PC-9 (cell line): ENCODE results near the gene EIF4E. TPM values are rescaled to one million over a fixed set of nuclear protein-coding genes. Genes with fewer than 3 reads are reported as not detected.

Experiments
- BruUV-seq: library from RNA; stranded (reverse); fragments of 400-500 nt; replicated peaks from 2 replicates; lab custom pipeline; 2021; lab: Mats Ljungman, UMichigan
- CTCF ChIA-PET: fragments of 300-600 bp; sonication (Branson Sonifier 250); formaldehyde crosslinking; loops from one replicate; lab custom pipeline; 2022; ENCODE audit warnings: antibody characterized with exemption; lab: Charles Lee
- POLR2A ChIA-PET: fragments of 300-600 bp; sonication (Branson Sonifier 250); formaldehyde crosslinking; loops from one replicate; lab custom pipeline; 2022; ENCODE audit warnings: antibody characterized with exemption; ENCODE audit not compliant: unreplicated experiment; lab: Charles Lee
- DNase-seq, 2 experiments: peaks; one replicate each; pipeline versions ENCODE4 v3.0.0 to v3.0.0-alpha.2; 2015 to 2022; ENCODE audit warnings: mixed read lengths in 1 of 2
- H2AFZ ChIP-seq: fragments of 200-600 bp; sonication (generic); 2 replicates; pipeline ENCODE4 v1.8.1; 2017; ENCODE audit warnings: antibody characterized with exemption
- H3F3A ChIP-seq: fragments of 200-600 bp; sonication (generic); 2 replicates; pipeline ENCODE4 v1.8.1; 2017; ENCODE audit warnings: antibody characterized with exemption, mild to moderate bottlenecking, low read depth; ENCODE audit not compliant: insufficient read depth
- H3K27ac ChIP-seq: fragments of 200-600 bp; sonication (generic); 2 replicates; pipeline ENCODE4 v1.6.1; 2016; ENCODE audit warnings: mixed run types
- H3K27me3 ChIP-seq: fragments of 200-600 bp; sonication (generic); 2 replicates; pipeline ENCODE4 v1.6.1; 2016; ENCODE audit warnings: low read depth, mixed run types; ENCODE audit not compliant: insufficient read depth
- H3K36me3 ChIP-seq: fragments of 200-600 bp; sonication (generic); 2 replicates; pipeline ENCODE4 v1.6.1; 2016; ENCODE audit warnings: low read depth, mixed run types
- H3K4me1 ChIP-seq: fragments of 200-600 bp; sonication (generic); replicated peaks from 2 replicates; pipeline ENCODE4 v1.6.1; 2016; ENCODE audit warnings: mixed run types; ENCODE audit not compliant: insufficient read depth
- H3K4me2 ChIP-seq: fragments of 200-600 bp; sonication (generic); 2 replicates; pipeline ENCODE4 v1.6.1; 2017; ENCODE audit warnings: mixed run types
- H3K4me3 ChIP-seq: fragments of 200-600 bp; sonication (generic); 2 replicates; pipeline ENCODE4 v1.6.1; 2016; ENCODE audit warnings: mixed run types
- H3K79me2 ChIP-seq: fragments of 200-600 bp; sonication (generic); 2 replicates; pipeline ENCODE4 v1.6.1; 2017; ENCODE audit warnings: low read depth, mixed run types
- H3K9me2 ChIP-seq: fragments of 200-600 bp; sonication (generic); 2 replicates; pipeline ENCODE4 v1.8.1; 2017; ENCODE audit warnings: mild to moderate bottlenecking; ENCODE audit not compliant: insufficient read depth
- H3K9me3 ChIP-seq: fragments of 200-600 bp; sonication (generic); 2 replicates; pipeline ENCODE4 v1.8.1; 2016; ENCODE audit warnings: low read depth; ENCODE audit not compliant: insufficient read depth
- H4K20me1 ChIP-seq: fragments of 200-600 bp; sonication (generic); 2 replicates; pipeline ENCODE4 v1.8.1; 2017; ENCODE audit not compliant: insufficient read depth
- EZH2 ChIP-seq: fragments of 200-600 bp; sonication (generic); IDR thresholded peaks from 2 replicates; pipeline ENCODE4 v1.8.0; 2017; ENCODE audit warnings: antibody characterized with exemption, low read depth
- intact Hi-C: fragments of 100-400 bp; cut with micrococcal nuclease; formaldehyde crosslinking; loops from one replicate; pipeline ENCODE4 v1.10.0; 2022; ENCODE audit not compliant: unreplicated experiment
- total RNA-seq: library from RNA; stranded (reverse); gene quantifications from 2 replicates; pipeline ENCODE4 v1.2.3, GENCODE V29; 2021
- TF ChIP-seq, protein P1 (sequence below): fragments of 200-600 bp; sonication (generic); conservative IDR thresholded peaks from 2 replicates; pipeline ENCODE4 v1.6.1; 2017; ENCODE audit warnings: mixed run types, antibody characterized with exemption, mild to moderate bottlenecking, moderate library complexity

The EIF4E gene
- total RNA-seq, 1 experiment from 2014 or later = 59.6 TPM

- H3K4me3 ChIP-seq = no peak overlapping the region
- TF ChIP-seq, protein P1, sequence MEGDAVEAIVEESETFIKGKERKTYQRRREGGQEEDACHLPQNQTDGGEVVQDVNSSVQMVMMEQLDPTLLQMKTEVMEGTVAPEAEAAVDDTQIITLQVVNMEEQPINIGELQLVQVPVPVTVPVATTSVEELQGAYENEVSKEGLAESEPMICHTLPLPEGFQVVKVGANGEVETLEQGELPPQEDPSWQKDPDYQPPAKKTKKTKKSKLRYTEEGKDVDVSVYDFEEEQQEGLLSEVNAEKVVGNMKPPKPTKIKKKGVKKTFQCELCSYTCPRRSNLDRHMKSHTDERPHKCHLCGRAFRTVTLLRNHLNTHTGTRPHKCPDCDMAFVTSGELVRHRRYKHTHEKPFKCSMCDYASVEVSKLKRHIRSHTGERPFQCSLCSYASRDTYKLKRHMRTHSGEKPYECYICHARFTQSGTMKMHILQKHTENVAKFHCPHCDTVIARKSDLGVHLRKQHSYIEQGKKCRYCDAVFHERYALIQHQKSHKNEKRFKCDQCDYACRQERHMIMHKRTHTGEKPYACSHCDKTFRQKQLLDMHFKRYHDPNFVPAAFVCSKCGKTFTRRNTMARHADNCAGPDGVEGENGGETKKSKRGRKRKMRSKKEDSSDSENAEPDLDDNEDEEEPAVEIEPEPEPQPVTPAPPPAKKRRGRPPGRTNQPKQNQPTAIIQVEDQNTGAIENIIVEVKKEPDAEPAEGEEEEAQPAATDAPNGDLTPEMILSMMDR = no peak
- no peak for TF ChIP-seq EZH2
- peaks cover 100% of the 10 kb centered on the region for H3K79me2 ChIP-seq
- intact Hi-C loops = no loop called here
- H3F3A ChIP-seq = no peaks in the 10 kb centered on the region; the same call in 1 of the 2 replicates
- BruUV-seq = no TSS peak
- ChIA-PET POLR2A (no interaction called here), CTCF (no interaction called here)
- H3K4me2 ChIP-seq = no peak overlapping the region
- H3K9me2 ChIP-seq = no peaks in the 10 kb centered on the region
- no peaks in the 10 kb centered on the region for H3K4me1 ChIP-seq
- H4K20me1 ChIP-seq = peaks cover 81% of the 10 kb centered on the region
- H2AFZ ChIP-seq = no peak overlapping the region
- H3K27ac ChIP-seq = no peak overlapping the region
- DNase-seq = no peak
- no peaks in the 10 kb centered on the region for H3K9me3 ChIP-seq
- no peaks in the 10 kb centered on the region for H3K27me3 ChIP-seq
- peaks cover 12% of the 10 kb centered on the region for H3K36me3 ChIP-seq
Observed at GRCh38 chr4:98909646-98910401, 19.1 kb downstream of the EIF4E start.

- H2AFZ ChIP-seq = no peak overlapping the region
- H3K79me2 ChIP-seq = peaks cover 100% of the 10 kb centered on the region
- H3K27me3 ChIP-seq = no peaks in the 10 kb centered on the region
- H3F3A ChIP-seq = no peaks in the 10 kb centered on the region; the same call in 1 of the 2 replicates
- TF ChIP-seq EZH2 = no peak
- TF ChIP-seq, protein P1 = no peak
- H4K20me1 ChIP-seq = peaks cover 81% of the 10 kb centered on the region
- H3K36me3 ChIP-seq = peaks cover 15% of the 10 kb centered on the region; the same call in 1 of the 2 replicates
- H3K9me2 ChIP-seq = no peaks in the 10 kb centered on the region
- BruUV-seq = no TSS peak
- ChIA-PET CTCF (no interaction called here), POLR2A (no interaction called here)
- DNase-seq = no peak
- intact Hi-C loops = no loop called here
- no peaks in the 10 kb centered on the region for H3K4me1 ChIP-seq
- 0 out of 2 replicates have a peak overlapping the region, but pooled peaks have one; percentile 0 for H3K27ac ChIP-seq
- H3K9me3 ChIP-seq = no peaks in the 10 kb centered on the region
- H3K4me3 ChIP-seq = no peak overlapping the region
- H3K4me2 ChIP-seq = no peak overlapping the region
Observed at GRCh38 chr4:98908703-98909262, 20.1 kb downstream of the EIF4E start.

- CTCF ChIA-PET = no interaction called here
- no peaks in the 10 kb centered on the region for H3K9me2 ChIP-seq
- no peak for DNase-seq
- peaks cover 100% of the 10 kb centered on the region for H3K79me2 ChIP-seq
- no peaks in the 10 kb centered on the region for H3K27me3 ChIP-seq
- peaks cover 15% of the 10 kb centered on the region; the same call in 1 of the 2 replicates for H3K36me3 ChIP-seq
- no peak overlapping the region for H3K4me2 ChIP-seq
- no peak overlapping the region for H2AFZ ChIP-seq
- no peaks in the 10 kb centered on the region for H3K4me1 ChIP-seq
- no peaks in the 10 kb centered on the region for H3K9me3 ChIP-seq
- 0 out of 2 replicates have a peak overlapping the region, but pooled peaks have one; percentile 0 for H3K27ac ChIP-seq
- H3K4me3 ChIP-seq = no peak overlapping the region
- TF ChIP-seq, protein P1 = no peak
- TF ChIP-seq EZH2 = no peak
- POLR2A ChIA-PET = no interaction called here
- intact Hi-C loops = no loop called here
- no peaks in the 10 kb centered on the region; the same call in 1 of the 2 replicates for H3F3A ChIP-seq
- H4K20me1 ChIP-seq = peaks cover 75% of the 10 kb centered on the region
- no TSS peak for BruUV-seq
Observed at GRCh38 chr4:98908182-98908581, 20.8 kb downstream of the EIF4E start.
